Umbilical cord (tissue), 2 donors: ENCODE measurements around the gene SLC29A3. TPM values are rescaled to one million over a fixed set of nuclear protein-coding genes. Genes with fewer than 3 reads are reported as not detected.

ENCODE experiments used
- DNase-seq: peaks from one replicate; pipeline ENCODE4 v3.0.0-alpha.2; 2015; ENCODE audit warnings: low spot score
- total RNA-seq: library from RNA; depleted of rRNA; stranded (reverse); fragments of >200 nt; gene quantifications from one replicate; pipeline ENCODE4 v1.2.3, GENCODE V29; 2014; ENCODE audit warnings: low replicate concordance; ENCODE audit not compliant: insufficient read depth

SLC29A3 gene
- total RNA-seq, 1 donor from 2014 or later = 1.2 TPM

DNA sequence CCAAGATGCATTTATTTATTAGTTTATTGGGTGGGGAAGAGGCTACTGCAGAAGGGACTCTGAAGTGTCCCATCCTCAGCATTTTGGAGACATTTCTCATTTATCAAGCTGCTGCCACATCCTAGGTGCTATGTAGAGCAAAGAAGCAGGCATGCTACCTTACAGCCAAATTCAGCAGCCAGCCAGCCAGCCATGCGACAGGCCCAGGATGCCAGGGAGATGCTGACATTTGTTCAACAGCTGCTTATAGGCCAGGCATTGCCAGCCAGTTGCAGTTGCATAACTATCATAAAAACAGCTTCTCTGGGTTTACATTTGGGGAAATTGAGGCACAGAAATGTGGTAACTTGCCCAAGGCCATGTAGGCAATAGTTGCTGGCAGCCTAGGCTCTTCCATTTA is 2.3 kb downstream of the SLC29A3 start:
- DNase-seq = no peak

DNA sequence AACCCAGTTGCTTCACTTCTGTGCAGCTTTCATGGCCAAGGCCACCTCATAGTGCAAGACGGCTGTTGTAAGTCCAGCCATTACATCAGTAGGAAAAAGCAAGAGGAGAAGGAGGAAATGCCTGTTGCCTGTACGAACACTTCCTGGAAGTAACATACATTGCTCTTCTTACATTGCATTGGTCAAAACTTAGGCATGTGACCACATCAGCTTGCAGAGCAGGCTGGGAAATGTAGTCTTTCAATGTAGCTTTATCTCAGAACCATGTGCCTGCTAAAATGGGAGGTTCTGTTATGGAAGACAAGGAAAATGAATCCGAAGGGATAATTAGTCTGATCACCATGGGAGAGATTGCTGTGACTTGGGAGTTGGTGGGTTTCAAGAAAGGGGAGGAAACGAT is 4.3 kb downstream of the SLC29A3 start:
- DNase-seq = no peak

DNA sequence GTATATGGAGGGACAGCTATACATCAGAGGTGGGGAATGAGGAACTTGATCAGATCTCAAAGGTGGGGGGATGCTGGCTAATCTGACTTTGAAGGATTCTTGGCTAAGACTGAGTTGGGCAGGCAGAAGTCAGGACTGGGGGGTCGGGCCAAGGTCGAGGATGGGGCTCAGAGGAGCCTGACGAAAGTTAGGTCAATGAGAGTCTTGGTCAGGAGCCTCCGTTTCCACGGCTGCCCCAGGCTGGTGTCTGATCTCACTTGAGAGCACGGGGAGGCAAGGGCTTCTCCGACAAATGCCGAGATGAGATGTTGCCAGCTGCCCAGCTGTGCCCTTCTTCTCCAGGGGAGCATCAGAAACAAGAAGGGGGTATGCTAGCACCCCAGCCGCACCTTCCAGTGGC is 5.7 kb downstream of the SLC29A3 start:
- no peak for DNase-seq

DNA sequence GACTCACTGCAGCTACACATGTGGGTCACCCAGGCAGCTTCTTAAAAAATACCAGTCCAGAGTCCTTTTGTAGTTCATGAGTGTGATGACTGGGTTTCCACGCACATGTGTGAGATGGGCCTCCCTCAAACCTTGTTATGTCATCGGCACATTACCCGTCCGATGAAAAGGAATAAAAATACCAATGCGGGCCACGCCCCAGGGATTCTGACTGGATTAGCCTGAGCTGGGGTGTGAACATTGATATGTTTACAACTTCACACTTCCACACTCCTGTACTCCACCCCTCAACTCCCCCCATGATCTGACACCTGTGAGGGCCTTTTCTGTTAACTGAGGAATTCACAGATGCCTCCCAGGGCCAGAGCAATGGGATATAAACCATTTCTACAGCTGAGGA is 6.2 kb downstream of the SLC29A3 start:
- DNase-seq = no peak

DNA sequence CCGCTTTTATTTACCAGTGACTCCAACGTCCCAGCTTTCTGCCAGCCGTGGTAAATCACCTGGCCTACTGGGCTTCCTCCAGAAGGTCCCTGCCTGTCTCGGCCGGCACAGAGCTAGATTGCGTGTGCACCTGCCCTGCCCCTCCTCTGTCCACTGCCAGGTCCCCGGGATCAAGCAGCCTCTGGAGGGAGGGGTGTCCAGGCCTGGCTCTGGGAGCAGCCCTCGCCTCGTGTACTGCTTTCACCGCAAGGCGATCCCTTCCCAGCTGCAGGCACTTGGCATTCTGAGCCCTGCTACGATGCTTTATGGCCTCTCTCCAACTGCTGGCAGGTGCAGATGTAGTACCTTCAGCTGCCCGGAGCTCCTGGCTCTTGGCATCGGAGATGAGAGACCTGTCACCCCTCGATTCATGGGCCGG is 7.4 kb downstream of the SLC29A3 start:
- DNase-seq = no peak

DNA sequence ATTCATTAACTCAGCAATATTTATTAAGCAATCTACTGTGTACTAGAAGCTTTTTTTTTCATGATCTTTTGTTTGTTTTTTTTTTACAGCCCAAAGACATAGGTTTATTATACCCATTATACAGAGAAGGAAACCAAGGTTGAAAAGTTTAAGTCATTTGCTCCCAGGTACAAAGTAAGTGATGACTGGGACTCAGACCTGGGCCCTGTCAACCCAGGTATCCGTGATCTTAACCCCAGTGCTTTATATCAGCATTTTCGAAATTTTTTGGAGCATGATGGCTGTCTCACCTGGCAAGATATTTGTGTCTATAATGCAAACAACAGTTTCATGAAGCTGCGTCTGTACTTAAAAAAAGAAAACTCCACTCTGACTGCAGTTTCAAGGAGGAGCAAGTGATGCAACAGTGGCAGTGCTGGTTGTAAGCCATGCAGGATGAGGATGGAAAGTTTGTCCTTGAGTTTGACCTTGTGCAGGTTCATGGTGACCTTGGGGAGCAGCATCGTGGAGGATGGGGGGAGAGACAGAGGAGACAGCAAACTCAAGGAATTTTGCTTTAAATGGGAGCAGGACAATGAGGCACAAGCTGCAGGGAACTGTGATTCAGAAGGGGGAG is 11.8 kb downstream of the SLC29A3 start:
- DNase-seq = no peak

DNA sequence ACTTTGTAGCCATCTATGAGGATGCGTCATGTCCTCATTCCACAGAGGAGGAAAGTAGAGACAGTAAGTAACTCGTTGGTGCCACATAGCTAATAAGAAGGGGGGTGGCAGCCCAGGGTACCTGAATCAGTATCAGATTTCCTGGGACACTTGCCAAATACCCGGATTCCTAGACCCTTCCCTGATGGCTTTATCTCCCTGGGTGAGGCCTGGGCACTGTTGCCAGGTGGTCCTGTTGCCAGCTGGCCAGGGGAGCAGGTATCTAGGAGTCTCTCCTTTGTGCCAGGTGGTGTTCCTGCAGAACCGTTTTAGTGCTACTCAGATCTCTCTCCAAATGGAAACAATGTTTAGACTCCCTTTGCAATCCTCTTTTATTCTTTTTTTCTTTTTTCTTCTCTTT is 12.7 kb downstream of the SLC29A3 start:
- no peak for DNase-seq

DNA sequence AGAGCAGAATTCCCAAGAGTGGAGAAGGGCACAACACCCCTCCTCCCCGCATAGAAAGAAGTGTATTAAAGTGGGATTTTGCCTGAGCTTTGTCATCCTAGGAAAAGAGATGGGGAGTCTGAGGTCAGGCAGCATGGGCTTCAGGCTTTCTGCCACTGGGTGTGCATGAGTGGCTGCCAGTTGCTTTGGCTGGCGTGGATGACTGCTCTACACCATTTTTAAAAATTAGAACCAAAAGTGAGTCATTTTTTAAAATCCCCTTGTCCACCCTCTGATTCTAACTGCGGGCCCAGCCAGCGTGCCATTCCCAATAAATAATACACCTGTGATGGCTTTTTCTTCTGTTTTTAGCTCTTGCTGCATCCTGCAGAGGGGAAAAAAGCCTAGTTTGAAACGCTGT is 13.4 kb downstream of the SLC29A3 start:
- no peak for DNase-seq

DNA sequence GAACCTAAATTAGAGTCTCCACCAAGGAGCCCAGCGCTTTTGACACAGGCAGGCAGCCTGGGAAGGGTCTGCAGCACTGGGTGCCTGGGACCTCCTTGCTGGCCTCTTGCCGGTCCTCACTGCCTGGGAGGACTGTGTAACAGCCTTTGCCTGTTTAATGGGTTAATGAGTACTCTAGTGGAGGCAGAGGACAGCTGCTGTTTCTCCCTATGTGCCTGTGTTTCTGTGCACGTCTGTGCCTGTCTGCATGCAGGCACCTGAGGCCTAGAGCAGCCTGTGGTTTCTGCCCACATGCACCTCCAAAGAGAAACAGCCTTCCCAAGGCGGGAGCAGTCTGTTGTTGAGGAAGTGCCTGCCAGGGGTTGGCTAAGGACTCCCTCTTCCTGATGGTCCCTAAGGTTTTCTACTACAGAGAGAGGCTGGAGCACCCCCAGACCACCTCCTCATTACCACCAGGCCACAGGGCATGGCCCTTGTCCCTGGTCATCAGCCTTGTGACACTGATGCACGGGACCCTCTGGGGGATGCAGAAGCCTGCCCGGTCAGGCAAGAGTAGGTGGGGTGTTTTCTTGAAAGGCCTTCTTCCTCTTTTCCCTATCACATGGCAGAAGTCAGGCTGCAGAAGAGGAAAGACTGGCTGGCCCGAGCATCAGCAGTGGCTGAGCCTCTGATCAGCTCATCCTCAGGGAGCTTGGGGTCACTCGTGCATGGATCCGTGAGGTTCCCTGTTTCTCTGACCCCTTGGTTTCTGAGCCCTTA is 14.2 kb downstream of the SLC29A3 start:
- no peak for DNase-seq

DNA sequence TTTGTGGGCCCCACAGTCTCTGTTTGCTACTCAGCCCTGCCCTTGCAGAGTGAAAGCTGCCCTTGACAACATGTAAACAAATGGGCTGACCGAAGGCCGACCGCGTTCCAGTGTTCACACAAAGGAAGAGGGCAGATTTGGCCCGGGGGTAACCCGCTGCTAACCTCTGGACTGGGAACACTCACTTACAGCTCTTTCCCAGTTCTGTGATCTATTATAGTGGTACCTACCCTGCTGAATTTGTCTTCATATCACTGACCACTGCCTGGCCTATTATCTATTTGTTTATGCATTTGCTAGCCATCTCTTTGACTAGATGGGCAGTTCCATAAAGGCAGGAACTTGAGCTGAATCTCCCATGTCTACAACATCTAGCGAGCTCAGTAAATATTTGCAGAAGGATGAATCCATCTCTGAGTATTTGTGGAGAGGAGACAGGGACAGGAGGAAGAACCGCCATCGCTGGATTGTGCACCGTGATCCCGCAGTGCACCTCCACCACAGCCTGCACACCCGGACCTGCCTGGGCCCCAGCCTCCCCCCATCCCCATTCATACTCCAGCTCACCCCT is 15.2 kb downstream of the SLC29A3 start:
- no peak for DNase-seq

DNA sequence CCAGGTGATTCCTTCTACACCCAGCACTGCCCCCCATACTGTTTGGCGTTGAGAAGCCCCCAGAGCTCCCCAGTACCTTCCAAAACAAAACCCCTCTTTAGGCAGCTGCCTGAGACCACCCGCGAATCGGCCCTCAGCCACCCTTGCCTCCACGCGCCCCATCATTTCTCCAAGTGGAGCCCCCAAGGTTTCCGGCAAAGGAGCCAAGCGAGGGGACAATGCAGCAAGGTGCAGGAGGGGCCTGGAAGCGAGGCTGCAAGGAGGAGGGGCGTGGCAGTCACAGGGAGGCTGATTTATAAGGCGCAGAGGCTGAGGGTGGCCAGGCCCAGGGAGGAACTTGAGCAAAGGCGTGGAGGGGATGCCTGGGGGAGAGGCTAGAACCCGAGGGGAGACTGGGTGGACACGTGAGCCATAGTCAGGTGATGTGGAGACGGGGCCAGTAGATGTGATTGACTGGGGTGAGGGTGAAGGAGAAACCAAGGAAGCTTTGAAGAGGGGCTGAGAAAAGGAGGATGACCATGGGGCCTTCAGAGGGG is 16.2 kb downstream of the SLC29A3 start:
- no peak for DNase-seq

DNA sequence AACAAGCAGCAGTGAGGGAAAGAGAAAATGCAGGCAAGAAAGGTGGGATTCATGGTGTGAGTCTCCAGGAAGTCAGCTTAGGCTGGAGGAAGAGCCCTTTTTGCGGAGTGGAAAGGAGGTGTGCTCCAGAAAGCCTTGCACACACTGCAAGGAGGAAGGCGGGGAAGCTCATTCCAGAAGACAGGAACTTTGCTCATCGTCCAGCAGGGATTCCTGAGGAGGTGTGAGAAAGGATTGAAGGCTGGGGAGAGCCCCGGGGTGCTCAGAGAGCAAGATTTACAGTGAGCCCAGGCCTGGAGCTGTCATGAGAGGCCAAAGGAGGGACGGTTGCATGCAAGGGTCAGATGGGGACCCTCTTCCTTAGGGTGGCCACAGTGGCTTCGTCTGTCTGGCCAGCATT is 17.6 kb downstream of the SLC29A3 start:
- DNase-seq = no peak

DNA sequence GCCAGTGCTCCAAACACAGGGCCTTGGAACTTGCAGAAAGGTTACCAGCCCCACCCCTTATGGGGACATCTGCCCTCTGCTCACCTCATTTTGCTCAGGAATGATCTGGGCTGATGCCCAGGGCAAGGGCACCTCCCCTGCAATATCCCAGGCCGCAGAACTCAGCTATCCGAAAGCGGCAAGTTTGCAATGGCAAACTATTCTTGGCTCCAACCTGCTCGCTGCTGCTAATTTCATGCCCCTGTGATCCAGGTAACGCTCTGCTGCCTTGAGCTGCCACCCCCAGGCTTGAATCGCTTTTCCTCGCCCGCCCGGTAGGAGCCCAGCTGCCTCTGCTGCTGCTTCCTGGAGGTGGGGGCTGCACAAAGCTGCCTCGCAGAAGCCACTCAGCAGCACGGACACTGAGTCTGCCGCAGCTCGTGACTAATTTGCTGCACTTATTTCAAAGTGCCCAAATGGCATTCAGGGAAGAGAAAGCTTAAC is 18.2 kb downstream of the SLC29A3 start:
- DNase-seq = no peak

DNA sequence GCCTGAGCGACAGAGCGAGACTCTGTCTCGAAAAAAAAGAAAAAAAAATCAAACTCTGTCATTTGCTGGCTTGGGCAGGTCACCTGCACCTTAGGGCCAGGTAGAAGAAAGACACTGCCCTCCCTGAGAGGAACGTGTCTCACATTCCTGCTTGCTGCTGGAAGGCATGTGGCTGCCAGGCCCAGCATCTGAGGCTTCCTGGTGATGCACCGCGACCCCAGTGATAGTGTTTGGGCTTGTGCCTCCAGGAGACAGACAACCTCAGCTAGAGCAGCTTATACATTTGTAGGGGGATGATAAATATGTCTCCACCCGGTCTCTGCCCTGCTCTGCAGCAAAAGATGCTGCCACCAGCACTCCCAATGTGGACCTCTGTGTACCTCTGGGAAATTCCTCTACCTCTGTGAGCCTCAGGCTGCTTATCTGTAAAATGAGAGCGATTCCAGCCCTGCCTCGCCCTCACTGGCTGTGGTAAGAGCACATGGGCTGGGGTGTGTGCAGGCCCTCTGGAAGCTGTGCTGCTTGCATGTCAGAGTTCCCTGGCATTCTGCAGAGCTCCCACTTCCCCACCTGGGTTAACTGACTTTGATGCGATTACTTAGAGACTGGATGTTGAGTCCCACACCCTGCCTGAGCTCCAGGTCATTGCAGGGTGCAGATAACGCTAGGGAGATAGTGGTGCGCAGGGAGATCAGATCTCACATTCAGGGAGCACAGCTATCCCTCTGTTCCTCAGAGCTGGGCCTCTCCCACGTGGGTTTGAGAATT is 19.9 kb downstream of the SLC29A3 start:
- DNase-seq = peak; percentile 70

DNA sequence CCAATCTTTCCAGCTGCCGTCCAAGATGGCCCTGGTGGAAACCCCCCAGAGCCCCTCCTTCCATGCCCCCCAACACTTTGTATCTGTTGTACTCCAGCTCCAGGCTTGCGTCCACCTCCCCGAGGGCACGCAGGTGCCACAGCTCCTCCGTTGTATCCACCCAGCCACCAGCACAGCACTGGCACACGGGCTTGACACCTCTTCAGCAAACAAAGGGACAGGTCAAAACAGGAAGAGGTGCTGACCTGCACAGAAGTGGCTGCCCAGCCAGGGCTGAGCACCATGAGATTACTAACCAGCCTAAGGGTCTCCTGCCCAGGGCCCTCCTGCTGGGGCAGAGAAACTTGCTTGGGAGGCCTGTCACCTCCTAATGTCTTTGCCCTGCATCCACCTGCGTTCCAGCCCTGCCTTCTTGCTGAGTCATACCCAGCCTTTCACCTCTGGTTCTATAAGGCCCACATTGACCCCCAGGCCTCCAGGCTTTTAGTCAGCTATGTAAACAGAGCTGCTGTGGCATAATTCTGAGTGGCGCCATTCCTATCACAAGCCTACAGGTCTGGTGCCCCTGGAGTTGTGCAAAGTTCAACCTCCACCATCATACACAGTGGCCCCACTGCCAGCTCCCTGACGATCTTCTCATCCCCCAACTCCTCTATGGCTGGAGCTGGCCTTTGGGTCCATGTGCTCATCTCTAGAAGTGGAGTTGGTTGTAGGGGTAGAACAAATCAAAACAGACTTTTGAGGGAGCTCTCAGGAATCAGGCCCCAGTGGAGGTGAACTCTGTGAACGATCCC is 20.9 kb downstream of the SLC29A3 start:
- no peak for DNase-seq

DNA sequence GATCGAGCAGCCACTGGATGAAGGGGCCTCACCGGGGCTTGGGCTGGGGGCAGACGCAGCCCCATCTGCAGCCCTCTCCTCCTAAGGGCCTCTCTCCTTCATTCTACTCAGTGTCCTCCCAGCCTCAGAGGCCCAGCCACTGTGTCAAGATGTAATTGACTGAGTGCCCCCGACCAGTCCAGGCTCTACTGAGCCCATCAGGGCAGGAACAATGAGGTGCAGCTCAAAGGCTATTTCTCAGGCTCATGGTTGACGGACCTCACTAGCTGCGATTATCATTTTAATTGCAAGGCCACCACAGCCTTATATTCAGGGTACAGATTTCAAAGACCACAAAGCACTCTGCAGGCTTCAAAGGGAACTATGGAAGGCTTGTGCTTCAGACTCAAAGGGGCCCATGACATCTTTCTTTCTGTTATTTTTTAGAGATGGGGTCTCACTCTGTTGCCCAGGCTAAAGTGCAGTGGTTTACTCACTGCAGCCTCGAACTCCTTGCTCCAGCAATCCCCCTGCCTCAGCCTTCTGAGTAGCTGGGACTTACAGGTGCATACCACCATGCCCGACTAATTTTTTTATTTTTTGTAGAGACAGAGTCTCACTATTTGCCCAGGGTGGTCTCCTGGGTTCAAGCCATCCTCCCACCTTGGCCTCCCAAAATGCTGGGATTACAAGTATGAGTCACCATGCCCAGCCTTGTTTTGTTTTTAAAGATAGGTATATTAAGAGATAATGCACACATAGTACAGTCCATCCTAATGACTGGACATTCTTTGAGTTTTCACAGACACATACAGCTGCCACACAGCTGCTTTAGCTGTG is 23.7 kb downstream of the SLC29A3 start:
- DNase-seq = no peak

DNA sequence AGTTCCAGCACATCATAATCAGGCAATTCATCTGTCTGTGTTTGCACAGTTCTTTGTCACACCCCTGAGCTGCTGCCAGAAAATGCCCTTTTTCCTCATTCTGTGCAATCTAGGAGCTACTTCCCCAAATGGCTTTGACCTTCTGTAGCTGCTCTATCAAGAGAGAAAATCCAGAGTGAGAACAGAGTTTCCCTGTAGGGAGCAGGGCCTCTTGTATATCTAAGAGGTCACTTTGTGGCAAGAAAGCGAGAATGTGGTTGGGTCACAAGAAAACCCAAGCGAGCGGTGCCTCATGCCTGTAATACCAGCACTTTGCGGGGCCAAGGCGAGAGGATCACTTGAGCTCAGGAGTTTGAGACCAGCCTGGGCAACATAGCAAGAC is 24.3 kb downstream of the SLC29A3 start:
- DNase-seq = peak; percentile 93

DNA sequence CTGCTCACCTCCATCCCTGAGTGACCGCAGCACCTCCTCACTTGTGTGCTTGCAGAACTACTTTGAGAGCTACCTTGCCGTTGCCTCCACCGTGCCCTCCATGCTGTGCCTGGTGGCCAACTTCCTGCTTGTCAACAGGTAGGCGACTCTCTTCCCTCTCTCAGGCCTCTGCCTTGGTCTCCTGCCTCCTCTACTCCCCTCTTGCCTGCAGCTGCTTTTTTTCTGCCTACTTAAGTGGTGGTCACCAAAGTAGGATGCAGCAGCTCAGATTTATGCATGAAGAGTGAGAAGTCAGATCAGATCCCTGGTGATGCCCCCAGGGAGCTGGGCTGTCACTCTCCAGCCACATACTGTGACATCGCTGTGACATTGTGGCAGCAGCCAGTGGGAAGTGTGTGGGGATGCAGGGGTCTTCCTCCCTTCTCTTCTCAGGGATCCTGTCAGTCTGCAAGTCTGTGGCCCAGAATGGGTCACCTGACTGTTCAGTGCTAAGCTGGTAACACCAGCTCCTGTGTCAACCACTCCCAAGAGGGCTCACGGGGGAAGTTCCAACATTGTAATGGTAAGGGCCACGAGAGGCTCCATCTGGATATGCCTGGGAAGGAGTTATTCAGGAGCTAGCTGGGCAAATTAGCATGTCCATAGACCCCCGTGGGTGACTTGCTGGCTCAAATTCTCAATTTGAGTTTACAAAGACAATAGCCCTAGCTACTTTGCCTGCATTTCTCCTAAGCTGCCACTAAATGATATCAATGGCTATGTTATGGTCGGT is 25.3 kb downstream of the SLC29A3 start:
- no peak for DNase-seq

DNA sequence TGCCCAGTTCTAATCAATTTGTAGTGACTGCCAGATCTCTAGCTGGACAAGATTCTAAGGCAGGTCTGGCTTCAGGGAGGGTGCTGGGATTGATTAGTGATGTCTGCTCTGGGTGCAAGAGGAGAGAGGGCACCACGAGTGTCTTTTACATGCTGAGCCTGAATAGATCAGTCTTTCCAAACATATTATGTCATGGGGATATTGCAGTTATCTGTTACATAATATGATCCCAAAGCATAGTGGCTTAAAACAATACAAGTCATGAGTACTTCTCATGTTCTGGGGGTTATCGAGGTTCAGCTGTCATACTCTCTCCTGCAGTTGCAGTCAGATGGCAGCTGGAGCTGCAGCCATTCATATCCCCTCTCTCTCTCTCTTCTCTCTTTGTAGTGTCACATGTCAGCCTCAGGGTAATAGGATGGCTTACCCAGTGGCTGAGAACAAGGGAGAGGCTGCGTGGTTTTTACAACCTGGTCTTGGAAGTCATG is 26.0 kb downstream of the SLC29A3 start:
- DNase-seq = no peak
